ENCODE measurements around the gene NACC2. TPM values are rescaled to one million over a fixed set of nuclear protein-coding genes. Genes with fewer than 3 reads are reported as not detected.
A peak's percentile ranks its signal among the peaks of the same experiment; 100 is the strongest.

NACC2 gene
- total and polyA plus RNA-seq, 10 of the 15 experiments (the other 5 are each of a cell fraction or from before 2014, with no cell fraction given), result 0.66 to 14.7 (median 3.5) TPM

DNA sequence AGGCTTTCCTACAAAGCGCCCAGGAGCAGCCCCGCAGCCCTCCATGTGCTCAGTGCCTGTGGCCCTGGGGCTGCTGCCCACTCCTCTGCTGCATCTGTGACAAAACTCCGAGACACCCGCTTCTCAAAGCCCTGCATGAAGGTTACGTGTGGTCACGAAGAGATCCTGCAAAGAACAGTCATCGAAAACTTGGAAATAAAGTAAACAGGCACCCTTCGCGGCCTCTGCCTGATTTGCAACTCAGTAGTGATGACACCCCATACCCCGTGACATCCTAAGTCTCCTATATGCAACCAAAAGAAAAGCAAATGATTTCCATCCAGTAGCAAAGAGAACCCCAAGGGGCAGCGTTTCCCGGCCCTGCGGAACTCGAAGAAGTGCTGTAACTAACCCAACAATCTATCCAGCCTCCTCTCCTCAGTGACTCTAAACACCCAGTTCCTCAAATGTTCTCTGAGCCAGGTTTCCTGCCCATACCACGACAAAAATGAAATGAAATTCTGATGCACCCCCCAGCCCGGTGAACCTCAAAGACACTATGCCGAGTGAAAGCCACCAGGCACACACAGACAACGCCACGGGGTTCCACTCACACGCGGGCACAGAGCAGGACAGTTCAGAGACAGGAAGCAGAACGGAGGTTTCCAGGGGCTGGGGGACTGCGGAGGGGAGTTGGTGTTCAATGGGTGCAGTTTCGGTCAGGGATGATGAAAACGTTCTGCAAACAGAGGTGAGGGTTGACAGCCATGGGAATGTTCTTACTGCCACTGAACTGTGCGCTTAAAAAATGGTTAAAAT lies 19.0 kb downstream of the NACC2 start:
- ChIA-PET CTCF (no interaction called here), POLR2A (interaction anchor here (0.5 kb wide), 1 partner anchor 10 kb away, joined by 5 read pairs; no protein-coding TSS in a partner anchor), SMC1A (ENCODE audit: uncharacterized antibody, unreplicated experiment) (no interaction called here), RAD21 (ENCODE audit: unreplicated experiment) (no interaction called here)
- DNase-seq (ENCODE audit: low read depth, low spot score), result no peak
- no peak overlapping the region for H2AFZ ChIP-seq (ENCODE audit: control insufficient read depth, low read depth, low read length)
- no peak for TF ChIP-seq SREBF2 (IDR thresholded peaks at IDR 0.05; ENCODE audit: low read length)
- no peak for TF ChIP-seq ETV6 (conservative IDR thresholded peaks at IDR 0.05 in 1 of 2, IDR thresholded peaks at IDR 0.05 in 1 of 2; ENCODE audit: borderline replicate concordance in 1 of 2, low read depth in 1 of 2)
- peak; percentile 52; the same call in 1 of the 2 replicates for TF ChIP-seq SPI1 (IDR thresholded peaks at IDR 0.05; ENCODE audit: borderline replicate concordance, insufficient read depth, low read depth, low read length)
- no peak for TF ChIP-seq CBX5 (IDR thresholded peaks at IDR 0.05; ENCODE audit: low read depth)
- H4K20me1 ChIP-seq (ENCODE audit: control insufficient read depth, insufficient read depth), result no peaks in the 10 kb centered on the region
- H3K9me3 ChIP-seq (replicated peaks; ENCODE audit: control insufficient read depth, insufficient read depth, low read length), result no peaks in the 10 kb centered on the region
- H3K79me2 ChIP-seq (ENCODE audit: control insufficient read depth, insufficient read depth, low read length), result no peaks in the 10 kb centered on the region
- no peaks in the 10 kb centered on the region for H3K4me1 ChIP-seq (ENCODE audit: control insufficient read depth, insufficient read depth, low read length)
- no peak overlapping the region for H3K9ac ChIP-seq (ENCODE audit: control insufficient read depth, insufficient read depth, low read length)
- H3K36me3 ChIP-seq (ENCODE audit: control insufficient read depth in 2 of 2, insufficient read depth in 2 of 2, low read length in 1 of 2), result peaks cover 0 to 2% of the 10 kb centered on the region in 2 experiments; a peak in 2 of 4 replicates
- H3K27ac ChIP-seq (ENCODE audit: control insufficient read depth, insufficient read depth), result no peak overlapping the region
- no peak for FAIRE-seq
- WGBS (ENCODE audit: insufficient coverage, insufficient replicate concordance, low lambda C conversion rate, missing lambda C conversion rate), result 43% methylated on average over 26 of the region's 26 CpGs
- no peak for ATAC-seq
- BruUV-seq (replicated peaks), result no TSS peak
- intact Hi-C loops (cut with micrococcal nuclease; ENCODE audit: unreplicated experiment) (no loop called here), in situ Hi-C loops (cut with MboI) (no loop called here)
- H3K4me3 ChIP-seq, result no peak overlapping the region
- no peaks in the 10 kb centered on the region for H3K27me3 ChIP-seq (replicated peaks in 1 of 2; ENCODE audit: control insufficient read depth in 2 of 2, insufficient read depth in 2 of 2, low read length in 1 of 2)
- H3K4me2 ChIP-seq (ENCODE audit: control insufficient read depth, insufficient read depth), result peak overlapping the region; percentile 46

DNA sequence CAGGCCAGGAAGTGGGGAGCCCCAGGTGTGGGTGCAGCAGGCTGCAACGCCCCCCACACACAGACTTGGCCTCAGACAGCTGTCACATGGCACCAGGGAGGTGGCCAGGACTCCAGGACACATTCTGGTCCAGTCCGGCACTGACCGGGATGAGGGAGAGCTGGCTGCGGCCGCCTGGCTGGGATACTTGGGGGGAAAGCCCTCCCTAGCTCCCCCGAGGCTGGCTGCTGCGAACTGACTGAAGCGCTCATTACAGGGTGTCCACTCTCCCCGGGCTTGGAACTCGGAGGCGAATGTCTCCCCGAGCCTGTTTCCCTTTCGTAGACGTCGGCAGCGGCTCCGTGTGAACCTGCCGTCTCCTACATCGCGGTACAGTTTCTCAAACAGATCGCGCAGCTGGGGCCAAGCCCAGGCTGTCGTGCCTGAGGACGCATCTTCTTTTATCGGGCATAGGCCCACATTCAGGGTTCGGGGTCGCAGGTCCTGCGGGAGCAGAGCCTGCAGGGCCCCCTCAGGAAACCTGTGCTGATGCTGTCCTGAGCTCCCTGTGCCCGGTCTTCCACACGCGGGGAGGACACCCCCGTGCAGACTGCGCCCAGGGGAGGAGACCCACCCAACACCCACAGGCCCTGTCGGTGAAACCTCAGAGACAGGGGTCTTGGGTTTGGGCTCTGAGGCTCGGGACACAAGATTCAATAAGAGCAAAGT lies 19.8 kb downstream of the NACC2 start:
- RAD21 ChIA-PET (ENCODE audit: unreplicated experiment), result no interaction called here
- FAIRE-seq (no peak), ATAC-seq (no peak), DNase-seq (ENCODE audit: low read depth, low spot score) (no peak)
- Histone ChIP-seq H3K9me3 (replicated peaks; ENCODE audit: control insufficient read depth, insufficient read depth, low read length) (no peaks in the 10 kb centered on the region), H3K4me2 (ENCODE audit: control insufficient read depth, insufficient read depth) (peak overlapping the region; percentile 46; the same call in 1 of the 2 replicates), H3K79me2 (ENCODE audit: control insufficient read depth, insufficient read depth, low read length) (no peaks in the 10 kb centered on the region), H3K4me3 (no peak overlapping the region), H3K27ac (ENCODE audit: control insufficient read depth, insufficient read depth) (no peak overlapping the region), H3K36me3 (ENCODE audit: control insufficient read depth in 2 of 2, insufficient read depth in 2 of 2, low read length in 1 of 2) (peaks cover 0 to 2% of the 10 kb centered on the region in 2 experiments; a peak in 2 of 4 replicates), H3K9ac (ENCODE audit: control insufficient read depth, insufficient read depth, low read length) (no peak overlapping the region), H2AFZ (ENCODE audit: control insufficient read depth, low read depth, low read length) (no peak overlapping the region), H3K27me3 (replicated peaks in 1 of 2; ENCODE audit: control insufficient read depth in 2 of 2, insufficient read depth in 2 of 2, low read length in 1 of 2) (no peaks in the 10 kb centered on the region), H3K4me1 (ENCODE audit: control insufficient read depth, insufficient read depth, low read length) (no peaks in the 10 kb centered on the region), H4K20me1 (ENCODE audit: control insufficient read depth, insufficient read depth) (no peaks in the 10 kb centered on the region)
- no TSS peak for BruUV-seq (replicated peaks)
- CTCF ChIA-PET, result no interaction called here
- TF ChIP-seq LARP7 (IDR thresholded peaks at IDR 0.05), result no peak
- intact Hi-C loops (cut with micrococcal nuclease; ENCODE audit: unreplicated experiment) (no loop called here), in situ Hi-C loops (cut with MboI) (no loop called here)
- WGBS (ENCODE audit: insufficient coverage, insufficient replicate concordance, low lambda C conversion rate, missing lambda C conversion rate), result 71% methylated on average over 31 of the region's 35 CpGs
- SMC1A ChIA-PET (ENCODE audit: uncharacterized antibody, unreplicated experiment), result no interaction called here
- POLR2A ChIA-PET, result interaction anchor here (0.5 kb wide), 1 partner anchor 10 kb away, joined by 5 read pairs; no protein-coding TSS in a partner anchor

Data from GM12878 (cell line).